ENCODE results near the gene CAPN13.
"Not testable (repeated sequence)": the region's sequence is repeated elsewhere in the genome, so short reads cannot be mapped to it uniquely, and the experiment has no call there.

Gene CAPN13

DNA sequence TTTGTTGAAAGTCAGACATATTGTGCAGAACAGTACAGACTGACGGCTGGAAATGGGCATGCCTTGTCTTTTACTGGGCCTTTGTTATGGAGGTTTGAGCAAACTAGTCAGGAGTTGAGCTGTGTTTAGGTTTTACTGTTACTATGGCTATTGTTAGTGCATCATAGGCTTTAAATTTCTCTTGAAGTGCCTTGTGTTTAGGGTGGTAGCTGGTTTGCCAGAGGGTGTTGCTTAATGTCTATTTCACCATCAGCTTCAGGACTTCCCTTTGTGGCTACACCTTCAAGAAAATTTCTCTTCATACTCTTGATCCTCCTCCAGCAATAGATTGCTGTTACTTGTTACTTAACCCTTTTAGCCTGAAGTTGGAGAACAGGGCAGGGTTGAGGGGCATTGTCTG is 104.6 kb downstream of the CAPN13 start:
- H2AFZ ChIP-seq (ENCODE audit: low read length): no peak overlapping the region
- H3K9me2 ChIP-seq (replicated peaks; ENCODE audit: low read depth, low read length): no peaks in the 10 kb centered on the region
- peaks cover 12% of the 10 kb centered on the region for H3K27me3 ChIP-seq (ENCODE audit: insufficient read depth, low read length, poor library complexity, severe bottlenecking)
- H3K36me3 ChIP-seq (ENCODE audit: insufficient read depth, low read length): no peaks in the 10 kb centered on the region
- TF ChIP-seq CTCF (conservative IDR thresholded peaks at IDR 0.05; ENCODE audit: low read length): no peak
- TF ChIP-seq EZH2phosphoT487 (IDR thresholded peaks at IDR 0.05; ENCODE audit: borderline replicate concordance): no peak
- H3K9me3 ChIP-seq (ENCODE audit: insufficient read depth, low read depth, low read length): peaks cover 15% of the 10 kb centered on the region
- H3K4me1 ChIP-seq (ENCODE audit: insufficient read depth, low read length, poor library complexity, severe bottlenecking): no peaks in the 10 kb centered on the region
- no peaks in the 10 kb centered on the region for H3K79me2 ChIP-seq (ENCODE audit: insufficient read depth, low read length)
- no peak overlapping the region for H3K9ac ChIP-seq (ENCODE audit: low read depth, low read length, poor library complexity, severe bottlenecking)
- H3K4me3 ChIP-seq (ENCODE audit: low read length, poor library complexity, severe bottlenecking): no peak overlapping the region
- H3K4me2 ChIP-seq (ENCODE audit: low read depth, low read length, poor library complexity, severe bottlenecking): no peak overlapping the region
- no peaks in the 10 kb centered on the region for H4K20me1 ChIP-seq (ENCODE audit: insufficient read depth, low read length, poor library complexity, severe bottlenecking)
- H3F3A ChIP-seq (ENCODE audit: low read depth): no peaks in the 10 kb centered on the region

GRCh38 chr2:30701782-30702181 is 105.5 kb downstream of the CAPN13 start:
- peaks cover 15% of the 10 kb centered on the region for H3K9me3 ChIP-seq (ENCODE audit: insufficient read depth, low read depth, low read length)
- no peak for TF ChIP-seq EZH2phosphoT487 (IDR thresholded peaks at IDR 0.05; ENCODE audit: borderline replicate concordance)
- TF ChIP-seq CTCF (conservative IDR thresholded peaks at IDR 0.05; ENCODE audit: low read length): no peak
- no peaks in the 10 kb centered on the region for H3K4me1 ChIP-seq (ENCODE audit: insufficient read depth, low read length, poor library complexity, severe bottlenecking)
- no peaks in the 10 kb centered on the region for H3K9me2 ChIP-seq (replicated peaks; ENCODE audit: low read depth, low read length)
- H2AFZ ChIP-seq (ENCODE audit: low read length): no peak overlapping the region
- H3K27me3 ChIP-seq (ENCODE audit: insufficient read depth, low read length, poor library complexity, severe bottlenecking): peaks cover 12% of the 10 kb centered on the region
- no peaks in the 10 kb centered on the region for H3K79me2 ChIP-seq (ENCODE audit: insufficient read depth, low read length)
- no peaks in the 10 kb centered on the region for H3K36me3 ChIP-seq (ENCODE audit: insufficient read depth, low read length)
- H4K20me1 ChIP-seq (ENCODE audit: insufficient read depth, low read length, poor library complexity, severe bottlenecking): no peaks in the 10 kb centered on the region
- no peak overlapping the region for H3K4me2 ChIP-seq (ENCODE audit: low read depth, low read length, poor library complexity, severe bottlenecking)
- H3F3A ChIP-seq (ENCODE audit: low read depth): no peaks in the 10 kb centered on the region
- no peak overlapping the region for H3K9ac ChIP-seq (ENCODE audit: low read depth, low read length, poor library complexity, severe bottlenecking)
- no peak overlapping the region for H3K4me3 ChIP-seq (ENCODE audit: low read length, poor library complexity, severe bottlenecking)

- H3K27me3 ChIP-seq (ENCODE audit: insufficient read depth, low read length, poor library complexity, severe bottlenecking); H3K4me3 ChIP-seq (ENCODE audit: low read length, poor library complexity, severe bottlenecking); H3F3A ChIP-seq (ENCODE audit: low read depth); H3K36me3 ChIP-seq (ENCODE audit: insufficient read depth, low read length); H2AFZ ChIP-seq (ENCODE audit: low read length); H3K9ac ChIP-seq (ENCODE audit: low read depth, low read length, poor library complexity, severe bottlenecking); H4K20me1 ChIP-seq (ENCODE audit: insufficient read depth, low read length, poor library complexity, severe bottlenecking); H3K9me2 ChIP-seq (replicated peaks; ENCODE audit: low read depth, low read length); H3K4me2 ChIP-seq (ENCODE audit: low read depth, low read length, poor library complexity, severe bottlenecking); H3K79me2 ChIP-seq (ENCODE audit: insufficient read depth, low read length); H3K4me1 ChIP-seq (ENCODE audit: insufficient read depth, low read length, poor library complexity, severe bottlenecking): not testable (repeated sequence)
- H3K9me3 ChIP-seq (ENCODE audit: insufficient read depth, low read depth, low read length): peaks cover 12% of the 10 kb centered on the region
- peak; percentile 20; the same call in 1 of the 2 replicates for TF ChIP-seq CTCF (conservative IDR thresholded peaks at IDR 0.05; ENCODE audit: low read length)
Observed at GRCh38 chr2:30697242-30698103, 109.8 kb downstream of the CAPN13 start.
